Esophagus muscularis mucosa (tissue), 3 donors: ENCODE data around the gene BTN1A1.

Experiments used
- POLR2A ChIP-seq: fragments of 450-650 bp; IDR thresholded peaks from one replicate; pipeline ENCODE4 v1.6.1; 2017; ENCODE audit warnings: antibody characterized with exemption, moderate library complexity, mild to moderate bottlenecking, low read depth
- POLR2AphosphoS5 ChIP-seq, 2 donors: sonication (generic); formaldehyde crosslinking; IDR thresholded peaks; one replicate each; pipeline ENCODE4 v1.6.1; 2017; ENCODE audit warnings: antibody characterized with exemption in 2 of 2
- TF ChIP-seq, protein P1 (sequence below), 3 experiments: fragments of 200-600 bp in 2 of 3; fragments of 450-650 bp in 1 of 3; sonication (generic) in 2 of 3; IDR thresholded peaks; one replicate each; pipeline ENCODE4 v1.5.1; 2017 to 2019; ENCODE audit warnings: antibody characterized with exemption in 3 of 3, mild to moderate bottlenecking in 2 of 3, moderate library complexity in 1 of 3

DNA sequence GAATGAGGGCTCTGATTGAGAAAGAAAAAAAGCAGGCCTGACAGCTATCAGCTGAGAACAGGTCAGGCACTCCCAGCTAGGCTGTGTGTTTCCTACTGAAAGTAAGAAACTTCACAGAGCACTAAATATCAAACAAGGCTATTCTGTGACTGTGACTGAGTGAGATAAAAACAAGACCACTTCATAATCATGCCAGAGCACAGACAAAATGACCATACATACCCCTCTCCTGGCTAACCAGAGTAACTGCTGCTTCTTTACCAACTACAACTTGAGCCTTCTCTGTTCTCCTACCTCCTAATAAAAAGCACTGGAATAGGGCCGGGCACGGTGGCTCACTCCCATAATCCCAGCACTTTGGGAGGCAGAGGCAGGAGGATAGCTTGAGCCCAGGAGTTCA lies 6.8 kb upstream of the BTN1A1 start:
- TF ChIP-seq, protein P1, sequence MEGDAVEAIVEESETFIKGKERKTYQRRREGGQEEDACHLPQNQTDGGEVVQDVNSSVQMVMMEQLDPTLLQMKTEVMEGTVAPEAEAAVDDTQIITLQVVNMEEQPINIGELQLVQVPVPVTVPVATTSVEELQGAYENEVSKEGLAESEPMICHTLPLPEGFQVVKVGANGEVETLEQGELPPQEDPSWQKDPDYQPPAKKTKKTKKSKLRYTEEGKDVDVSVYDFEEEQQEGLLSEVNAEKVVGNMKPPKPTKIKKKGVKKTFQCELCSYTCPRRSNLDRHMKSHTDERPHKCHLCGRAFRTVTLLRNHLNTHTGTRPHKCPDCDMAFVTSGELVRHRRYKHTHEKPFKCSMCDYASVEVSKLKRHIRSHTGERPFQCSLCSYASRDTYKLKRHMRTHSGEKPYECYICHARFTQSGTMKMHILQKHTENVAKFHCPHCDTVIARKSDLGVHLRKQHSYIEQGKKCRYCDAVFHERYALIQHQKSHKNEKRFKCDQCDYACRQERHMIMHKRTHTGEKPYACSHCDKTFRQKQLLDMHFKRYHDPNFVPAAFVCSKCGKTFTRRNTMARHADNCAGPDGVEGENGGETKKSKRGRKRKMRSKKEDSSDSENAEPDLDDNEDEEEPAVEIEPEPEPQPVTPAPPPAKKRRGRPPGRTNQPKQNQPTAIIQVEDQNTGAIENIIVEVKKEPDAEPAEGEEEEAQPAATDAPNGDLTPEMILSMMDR (IDR thresholded peaks at IDR 0.05): no peak
- TF ChIP-seq POLR2AphosphoS5 (IDR thresholded peaks at IDR 0.05) (no peak), POLR2A (no peak)
